H9 (cell line): Measurements from ENCODE around the gene ABCD3. TPM values are rescaled to one million over a fixed set of nuclear protein-coding genes. Genes with fewer than 3 reads are reported as not detected.

Source experiments
- DNase-seq: peaks from one replicate; pipeline ENCODE4 v3.0.0-alpha.2; 2017
- H2AFZ ChIP-seq: one replicate; pipeline ENCODE4 v1.6.1; 2013; ENCODE audit warnings: mild to moderate bottlenecking, low read length, control low read depth, moderate library complexity
- H2AK5ac ChIP-seq: 2 replicates; pipeline ENCODE4 v1.6.1; 2013; ENCODE audit warnings: low read length, control low read depth, mixed read lengths; ENCODE audit not compliant: insufficient read length
- H2BK120ac ChIP-seq: one replicate; pipeline ENCODE4 v1.6.1; 2013; ENCODE audit warnings: low read depth, mild to moderate bottlenecking, low read length, control low read depth, inconsistent platforms; ENCODE audit not compliant: poor library complexity, severe bottlenecking
- H2BK12ac ChIP-seq: 2 replicates; pipeline ENCODE4 v1.6.1; 2013; ENCODE audit warnings: low read length, control low read depth, mixed read lengths, low read depth; ENCODE audit not compliant: insufficient read length
- H2BK15ac ChIP-seq: 2 replicates; pipeline ENCODE4 v1.6.1; 2013; ENCODE audit warnings: low read depth, low read length, control low read depth
- H2BK20ac ChIP-seq: one replicate; pipeline ENCODE4 v1.6.1; 2013; ENCODE audit warnings: low read depth, mild to moderate bottlenecking, low read length, control low read depth, inconsistent platforms; ENCODE audit not compliant: poor library complexity, severe bottlenecking
- H2BK5ac ChIP-seq: 2 replicates; pipeline ENCODE4 v1.6.1; 2013; ENCODE audit warnings: low read length, control low read depth, mixed read lengths; ENCODE audit not compliant: insufficient read length
- H3K14ac ChIP-seq: 2 replicates; pipeline ENCODE4 v1.6.1; 2013; ENCODE audit warnings: low read length, control low read depth; ENCODE audit not compliant: insufficient read depth
- H3K18ac ChIP-seq: 2 replicates; pipeline ENCODE4 v1.6.1; 2013; ENCODE audit warnings: low read depth, mild to moderate bottlenecking, mixed read lengths, low read length, control low read depth; ENCODE audit not compliant: insufficient read length
- H3K23ac ChIP-seq: 2 replicates; pipeline ENCODE4 v1.6.1; 2013; ENCODE audit warnings: low read length, control low read depth, mixed read lengths, low read depth; ENCODE audit not compliant: insufficient read length
- H3K23me2 ChIP-seq: 2 replicates; pipeline ENCODE4 v1.6.1; 2013; ENCODE audit warnings: low read depth, mild to moderate bottlenecking, mixed read lengths, low read length, control low read depth; ENCODE audit not compliant: insufficient read length, poor library complexity, severe bottlenecking
- H3K27ac ChIP-seq: 2 replicates; pipeline ENCODE4 v1.5.1; 2013; ENCODE audit warnings: low read length, control low read depth, mixed read lengths, low read depth; ENCODE audit not compliant: insufficient read length
- H3K27me3 ChIP-seq: 2 replicates; pipeline ENCODE4 v1.6.1; 2013; ENCODE audit warnings: low read length, control low read depth, inconsistent platforms; ENCODE audit not compliant: insufficient read depth
- H3K4ac ChIP-seq: 2 replicates; pipeline ENCODE4 v1.6.1; 2013; ENCODE audit warnings: low read depth, mild to moderate bottlenecking, control low read depth, inconsistent platforms, low read length, moderate library complexity
- H3K4me1 ChIP-seq: 2 replicates; pipeline ENCODE4 v1.6.1; 2013; ENCODE audit warnings: low read length, control low read depth, inconsistent platforms; ENCODE audit not compliant: insufficient read depth
- H3K4me2 ChIP-seq: 2 replicates; pipeline ENCODE4 v1.6.1; 2013; ENCODE audit warnings: low read length, control low read depth, mixed read lengths; ENCODE audit not compliant: insufficient read length, insufficient read depth
- H3K56ac ChIP-seq: 2 replicates; pipeline ENCODE4 v1.6.1; 2013; ENCODE audit warnings: low read depth, mild to moderate bottlenecking, mixed read lengths, low read length, control low read depth; ENCODE audit not compliant: insufficient read length
- H3K79me1 ChIP-seq: 2 replicates; pipeline ENCODE4 v1.6.1; 2013; ENCODE audit warnings: low read depth, mild to moderate bottlenecking, moderate library complexity, low read length, control low read depth, inconsistent platforms; ENCODE audit not compliant: insufficient read depth, poor library complexity, severe bottlenecking
- H3K79me2 ChIP-seq: 2 replicates; pipeline ENCODE4 v1.6.1; 2013; ENCODE audit warnings: low read length, control low read depth, inconsistent platforms; ENCODE audit not compliant: insufficient read depth
- H3K9ac ChIP-seq: 2 replicates; pipeline ENCODE4 v1.6.1; 2013; ENCODE audit warnings: low read length, control low read depth, mixed read lengths; ENCODE audit not compliant: insufficient read length; ENCODE audit errors: extremely low read depth
- H3K9me3 ChIP-seq: one replicate; pipeline ENCODE4 v1.6.1; 2013; ENCODE audit warnings: low read depth, low read length, inconsistent platforms; ENCODE audit not compliant: control insufficient read depth
- H3T11ph ChIP-seq: one replicate; pipeline ENCODE4 v1.6.1; 2013; ENCODE audit warnings: mild to moderate bottlenecking, low read length, control low read depth, inconsistent platforms
- H4K20me1 ChIP-seq: one replicate; pipeline ENCODE4 v1.6.1; 2013; ENCODE audit not compliant: control insufficient read depth, insufficient read length, insufficient read depth
- H4K5ac ChIP-seq: 2 replicates; pipeline ENCODE4 v1.6.1; 2013; ENCODE audit warnings: low read depth, mild to moderate bottlenecking, mixed read lengths, low read length, control low read depth; ENCODE audit not compliant: insufficient read length
- H4K8ac ChIP-seq: replicated peaks from 2 replicates; pipeline ENCODE4 v1.6.1; 2013; ENCODE audit warnings: low read length, control low read depth, mixed read lengths, low read depth; ENCODE audit not compliant: insufficient read length
- H4K91ac ChIP-seq: 2 replicates; pipeline ENCODE4 v1.6.1; 2013; ENCODE audit warnings: low read depth, mild to moderate bottlenecking, moderate library complexity, mixed read lengths, low read length, control low read depth; ENCODE audit not compliant: insufficient read length
- H3K27ac Mint-ChIP-seq, 3 experiments: 2 replicates in 2 of 3; 3 replicates in 1 of 3; pipeline ENCODE4 v1.8.0; 2020 to 2021; ENCODE audit warnings: mixed read lengths in 3 of 3, mild to moderate bottlenecking in 1 of 3, moderate library complexity in 1 of 3
- H3K27me3 Mint-ChIP-seq: 2 replicates; pipeline ENCODE4 v1.8.0; 2021; ENCODE audit warnings: low read depth, mild to moderate bottlenecking, moderate library complexity, mixed read lengths
- H3K36me3 Mint-ChIP-seq, 3 experiments: 2 replicates in 2 of 3; 3 replicates in 1 of 3; pipeline ENCODE4 v1.8.0; 2020 to 2021; ENCODE audit warnings: low read depth in 3 of 3, mixed read lengths in 3 of 3; ENCODE audit not compliant: insufficient read depth in 1 of 3
- H3K4me1 Mint-ChIP-seq, 2 experiments: 2 replicates each; pipeline ENCODE4 v1.8.0; 2020; ENCODE audit warnings: mixed read lengths in 2 of 2
- H3K4me3 Mint-ChIP-seq, 2 experiments: 2 replicates in 1 of 2; 3 replicates in 1 of 2; pipeline ENCODE4 v1.8.0; 2020 to 2021; ENCODE audit warnings: mild to moderate bottlenecking in 2 of 2, mixed read lengths in 2 of 2, moderate library complexity in 1 of 2
- H3K9me3 Mint-ChIP-seq, 2 experiments: 2 replicates in 1 of 2; 3 replicates in 1 of 2; pipeline ENCODE4 v1.8.0; 2020; ENCODE audit warnings: mild to moderate bottlenecking in 2 of 2, mixed read lengths in 2 of 2, moderate library complexity in 1 of 2
- CTCF ChIP-seq: fragments of 200-600 bp; sonication (generic); conservative IDR thresholded peaks from 3 replicates; pipeline ENCODE4 v1.8.0; 2021; ENCODE audit warnings: antibody characterized with exemption, mild to moderate bottlenecking
- WGBS: extraction: QIAGEN DNeasy Blood & Tissue Kit; methylation state at CpG from one replicate; pipeline ENCODE4 v1.1.7; 2013; ENCODE audit warnings: missing lambda C conversion rate, low lambda C conversion rate, mixed read lengths; ENCODE audit not compliant: insufficient read length; ENCODE audit errors: extremely low coverage; 5-methylcytosine and 5-hydroxymethylcytosine counted together
- total RNA-seq: library from RNA; stranded (reverse); gene quantifications from 2 replicates; pipeline ENCODE4 v1.2.1, GENCODE V29; 2021

Gene ABCD3
- total RNA-seq, 1 experiment from 2014 or later: 32.0 TPM

DNA sequence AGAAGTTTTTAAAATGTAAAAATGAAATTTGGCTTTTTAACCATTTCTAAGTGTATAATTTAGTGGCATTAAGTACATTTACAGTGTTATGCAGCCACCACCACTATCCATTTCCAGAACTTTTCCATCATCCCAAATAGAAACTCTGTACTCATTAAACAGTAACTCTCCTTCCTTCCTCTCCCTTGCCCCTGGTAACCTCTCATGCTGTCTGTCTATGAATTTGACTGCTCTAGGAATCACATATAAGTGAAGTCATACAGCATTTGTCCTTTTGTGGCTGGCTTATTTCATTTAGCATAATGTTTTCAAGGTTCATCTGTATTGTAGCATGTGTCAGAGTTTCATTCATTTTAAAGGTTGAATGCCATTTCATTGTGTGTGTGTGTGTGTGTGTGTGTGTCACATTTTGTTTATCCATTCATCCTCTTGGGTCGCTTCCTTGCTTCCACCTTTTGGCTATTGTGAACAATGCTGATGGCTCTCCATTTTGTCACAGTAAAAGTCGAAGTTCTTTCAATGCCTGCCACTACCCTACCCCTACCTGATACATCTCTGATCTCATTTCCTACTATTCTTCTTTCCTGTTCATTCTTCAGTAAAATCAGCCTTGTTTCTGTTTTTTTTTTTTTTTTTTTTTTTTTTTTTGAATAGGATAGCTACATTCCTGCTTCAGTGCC, 78.0 kb downstream of the ABCD3 start:
- no peak overlapping the region for H3K4me3 Mint-ChIP-seq
- DNase-seq: no peak
- Histone ChIP-seq H4K8ac (no peak overlapping the region), H3K9me3 (no peaks in the 10 kb centered on the region), H4K91ac (no peak overlapping the region), H3K79me1 (no peaks in the 10 kb centered on the region), H2AK5ac (no peak overlapping the region), H2BK120ac (no peak overlapping the region), H3K23me2 (no peaks in the 10 kb centered on the region), H3K4ac (no peak overlapping the region), H4K5ac (no peak overlapping the region), H3K27me3 (no peaks in the 10 kb centered on the region), H3K27ac (no peak overlapping the region), H3T11ph (no peak overlapping the region), H3K56ac (no peak overlapping the region), H2AFZ (no peak overlapping the region), H3K18ac (no peak overlapping the region), H3K14ac (no peak overlapping the region), H2BK20ac (no peak overlapping the region), H4K20me1 (no peaks in the 10 kb centered on the region), H3K23ac (no peak overlapping the region), H2BK5ac (no peak overlapping the region), H2BK12ac (no peak overlapping the region), H3K79me2 (no peaks in the 10 kb centered on the region), H3K4me2 (no peak overlapping the region), H3K4me1 (no peaks in the 10 kb centered on the region), H3K9ac (no peak overlapping the region), H2BK15ac (no peak overlapping the region)
- WGBS: no CpG with 5 or more reads among the region's 2 CpGs
- no peaks in the 10 kb centered on the region for H3K27me3 Mint-ChIP-seq
- H3K36me3 Mint-ChIP-seq: peaks cover 3 to 32% (median 31%) of the 10 kb centered on the region in 3 experiments; a peak in 6 of 7 replicates
- TF ChIP-seq CTCF: no peak
- no peaks in the 10 kb centered on the region for H3K9me3 Mint-ChIP-seq
- H3K4me1 Mint-ChIP-seq: no peaks in the 10 kb centered on the region
- H3K27ac Mint-ChIP-seq: no peak overlapping the region
